Liver (tissue), 3 donors: ENCODE measurements around the gene RBMS3.

Source experiments
- ATF3 ChIP-seq: IDR thresholded peaks from 2 replicates; pipeline ENCODE4 v1.6.1; 2016; ENCODE audit warnings: antibody characterized with exemption
- CTCF ChIP-seq: fragments of 150-350 bp; IDR thresholded peaks from 2 replicates; pipeline ENCODE4 v1.5.1; 2017; ENCODE audit warnings: improper control_type of control experiment, low read depth, low read length; ENCODE audit not compliant: missing input control
- FOXA1 ChIP-seq: IDR thresholded peaks from 2 replicates; pipeline ENCODE4 v1.6.1; 2016; ENCODE audit warnings: antibody characterized with exemption
- GABPA ChIP-seq, 2 donors: IDR thresholded peaks in 1 of 2; conservative IDR thresholded peaks in 1 of 2; 2 replicates each; pipeline ENCODE4 v1.6.1; 2016; ENCODE audit warnings: antibody characterized with exemption in 2 of 2, mild to moderate bottlenecking in 1 of 2, moderate library complexity in 1 of 2
- HNF4A ChIP-seq, 2 donors: conservative IDR thresholded peaks; 2 replicates each; pipeline ENCODE4 v1.6.1; 2016; ENCODE audit warnings: antibody characterized with exemption in 2 of 2, mild to moderate bottlenecking in 2 of 2
- HNF4G ChIP-seq: IDR thresholded peaks from 2 replicates; pipeline ENCODE4 v1.6.1; 2016; ENCODE audit warnings: antibody characterized with exemption
- JUND ChIP-seq, 2 donors: IDR thresholded peaks; 2 replicates each; pipeline ENCODE4 v1.6.1; 2016; ENCODE audit warnings: antibody characterized with exemption in 2 of 2
- MAX ChIP-seq: IDR thresholded peaks from 2 replicates; pipeline ENCODE4 v1.6.1; 2016; ENCODE audit warnings: antibody characterized with exemption
- RAD21 ChIP-seq, 2 donors: IDR thresholded peaks; 2 replicates each; pipeline ENCODE4 v1.6.1; 2016; ENCODE audit warnings: antibody characterized with exemption in 2 of 2, mild to moderate bottlenecking in 2 of 2
- REST ChIP-seq: IDR thresholded peaks from 2 replicates; pipeline ENCODE4 v1.6.1; 2016; ENCODE audit warnings: antibody characterized with exemption, mild to moderate bottlenecking
- SP1 ChIP-seq: IDR thresholded peaks from 2 replicates; pipeline ENCODE4 v1.6.1; 2018; ENCODE audit warnings: antibody characterized with exemption, mild to moderate bottlenecking
- TAF1 ChIP-seq: conservative IDR thresholded peaks from 2 replicates; pipeline ENCODE4 v1.6.1; 2016; ENCODE audit warnings: antibody characterized with exemption, mild to moderate bottlenecking
- YY1 ChIP-seq: IDR thresholded peaks from 2 replicates; pipeline ENCODE4 v1.6.1; 2016; ENCODE audit warnings: antibody characterized with exemption, mild to moderate bottlenecking
- ZBTB33 ChIP-seq: IDR thresholded peaks from 2 replicates; pipeline ENCODE4 v1.6.1; 2016; ENCODE audit warnings: antibody characterized with exemption
- donor health status: healthy.
- donor health status: healthy.

- no peak for TF ChIP-seq SP1
- TF ChIP-seq CTCF = no peak
- TF ChIP-seq JUND (IDR thresholded peaks at IDR 0.05) = no peak
- no peak for TF ChIP-seq ATF3
- no peak for TF ChIP-seq ZBTB33
- TF ChIP-seq REST = no peak
- TF ChIP-seq TAF1 = no peak
- no peak for TF ChIP-seq MAX
- TF ChIP-seq HNF4G = no peak
- TF ChIP-seq RAD21 (IDR thresholded peaks at IDR 0.05) = no peak
- TF ChIP-seq YY1 = no peak
- TF ChIP-seq GABPA (IDR thresholded peaks at IDR 0.05 in 1 of 2, conservative IDR thresholded peaks at IDR 0.05 in 1 of 2) = no peak
- no peak for TF ChIP-seq HNF4A (conservative IDR thresholded peaks at IDR 0.05)
- no peak for TF ChIP-seq FOXA1
Measured at GRCh38 chr3:29653680-29654079, 372.8 kb downstream of the RBMS3 start.
